Fibroblast of lung (primary cell): ENCODE results near the gene RGS17. TPM values are rescaled to one million over a fixed set of nuclear protein-coding genes. Genes with fewer than 3 reads are reported as not detected.

Experiments
- DNase-seq, 2 donors: peaks; one replicate each; pipeline versions ENCODE4 v3.0.0 to v3.0.0-alpha.2; 2010; ENCODE audit warnings: low read depth in 2 of 2
- H2AFZ ChIP-seq: 2 replicates; pipeline ENCODE4 v1.5.1; 2012; ENCODE audit warnings: low read length, control low read depth, inconsistent platforms
- H3K27ac ChIP-seq: 2 replicates; pipeline ENCODE4 v1.5.1; 2011; ENCODE audit warnings: low read length, control low read depth; ENCODE audit not compliant: insufficient read depth
- H3K27me3 ChIP-seq: 2 replicates; pipeline ENCODE4 v1.5.1; 2011; ENCODE audit warnings: mild to moderate bottlenecking, low read length; ENCODE audit not compliant: control insufficient read depth, insufficient read depth
- H3K36me3 ChIP-seq: 2 replicates; pipeline ENCODE4 v1.5.1; 2011; ENCODE audit warnings: low read length; ENCODE audit not compliant: control insufficient read depth, insufficient read depth
- H3K4me1 ChIP-seq: 2 replicates; pipeline ENCODE4 v1.5.1; 2011; ENCODE audit warnings: low read length; ENCODE audit not compliant: control insufficient read depth, insufficient read depth; ENCODE audit errors: extremely low read depth
- H3K4me2 ChIP-seq: 2 replicates; pipeline ENCODE4 v1.5.1; 2011; ENCODE audit warnings: low read length, control low read depth; ENCODE audit not compliant: insufficient read depth; ENCODE audit errors: extremely low read depth
- H3K4me3 ChIP-seq, 4 experiments: fragments of 200-600 bp in 1 of 4; sonication (generic) in 1 of 4; replicated peaks in 1 of 4; 2 replicates each; pipeline ENCODE4 v1.5.1; 2011 to 2016; ENCODE audit warnings: low read length in 4 of 4, low read depth in 3 of 4, mild to moderate bottlenecking in 3 of 4, control low read depth in 2 of 4, inconsistent platforms in 1 of 4, mixed read lengths in 1 of 4; ENCODE audit not compliant: insufficient read depth in 1 of 4; ENCODE audit errors: control extremely low read depth in 1 of 4
- H3K79me2 ChIP-seq: 2 replicates; pipeline ENCODE4 v1.5.1; 2012; ENCODE audit warnings: mild to moderate bottlenecking, low read length, inconsistent platforms; ENCODE audit not compliant: control insufficient read depth, insufficient read depth
- H3K9ac ChIP-seq: 2 replicates; pipeline ENCODE4 v1.5.1; 2011; ENCODE audit warnings: mild to moderate bottlenecking, low read length, control low read depth; ENCODE audit not compliant: insufficient read depth
- H3K9me3 ChIP-seq: 2 replicates; pipeline ENCODE4 v1.5.1; 2012; ENCODE audit warnings: low read depth, low read length; ENCODE audit not compliant: control insufficient read depth, insufficient read depth
- H4K20me1 ChIP-seq: 2 replicates; pipeline ENCODE4 v1.5.1; 2011; ENCODE audit warnings: low read length; ENCODE audit not compliant: control insufficient read depth, insufficient read depth; ENCODE audit errors: extremely low read depth
- EZH2 ChIP-seq: IDR thresholded peaks from 2 replicates; pipeline ENCODE4 v1.5.1; 2012; ENCODE audit warnings: low read length, control low read depth, mild to moderate bottlenecking; ENCODE audit errors: missing control alignments
- polyA plus RNA-seq, 2 donors: library from polyadenylated mRNA; depleted of rRNA in 1 of 2; stranded (reverse) in 1 of 2; unstranded in 1 of 2; fragments of >200 nt; gene quantifications; 2 replicates each; pipeline ENCODE4 v1.2.1, GENCODE V29; 2011 to 2012; ENCODE audit warnings: missing spikeins in 1 of 2
- total RNA-seq: library from RNA; depleted of rRNA; stranded (reverse); fragments of >200 nt; gene quantifications from 2 replicates; pipeline ENCODE4 v1.2.1, GENCODE V29; 2014
- TF ChIP-seq, protein P1 (sequence below), 2 donors: IDR thresholded peaks in 1 of 2; conservative IDR thresholded peaks in 1 of 2; 1 replicate in 1 of 2; 2 replicates in 1 of 2; pipeline ENCODE4 v1.5.1; 2011 to 2012; ENCODE audit warnings: low read length in 2 of 2, control low read depth in 1 of 2, inconsistent platforms in 1 of 2, low read depth in 1 of 2, mild to moderate bottlenecking in 1 of 2

The RGS17 gene
- total and polyA plus RNA-seq, 2 donors (not counting 1 experiment from before 2014, with no cell fraction given): 2.1 to 10.2 TPM

DNA sequence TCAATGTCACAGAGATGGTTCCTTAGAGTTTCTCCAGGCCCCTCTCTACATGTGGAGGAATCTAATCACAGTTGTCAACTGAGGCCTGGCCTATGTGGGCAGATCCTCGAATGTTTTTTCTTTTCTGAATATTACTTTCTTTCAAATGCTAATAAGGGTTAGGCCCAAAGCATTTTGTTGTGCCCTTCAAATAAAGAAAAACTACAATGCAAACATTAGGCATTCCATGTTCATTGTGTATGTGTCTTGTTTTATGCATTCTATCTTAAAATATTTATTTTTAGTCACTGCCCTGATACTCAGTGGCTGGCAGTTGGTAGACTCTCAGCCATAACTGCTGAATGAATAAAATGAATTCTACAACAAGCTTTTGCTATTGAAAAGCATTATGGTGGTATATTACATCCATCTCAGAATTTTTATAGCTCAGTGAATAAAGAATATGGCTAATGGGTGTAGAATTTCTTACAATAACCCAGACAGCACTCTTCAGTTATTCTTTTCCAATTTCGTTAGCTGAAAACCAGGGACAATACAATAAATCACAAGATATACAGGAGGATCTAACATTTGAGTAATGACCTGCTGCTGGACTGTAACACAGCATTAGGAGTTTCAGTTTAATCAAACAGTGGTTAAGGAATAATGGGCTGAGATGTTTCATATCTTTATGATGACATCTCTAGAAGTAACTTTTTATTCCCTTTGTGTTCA is 28.3 kb downstream of the RGS17 start:
- H3K4me3 ChIP-seq: no peak overlapping the region
- no peak for TF ChIP-seq EZH2
- TF ChIP-seq, protein P1, sequence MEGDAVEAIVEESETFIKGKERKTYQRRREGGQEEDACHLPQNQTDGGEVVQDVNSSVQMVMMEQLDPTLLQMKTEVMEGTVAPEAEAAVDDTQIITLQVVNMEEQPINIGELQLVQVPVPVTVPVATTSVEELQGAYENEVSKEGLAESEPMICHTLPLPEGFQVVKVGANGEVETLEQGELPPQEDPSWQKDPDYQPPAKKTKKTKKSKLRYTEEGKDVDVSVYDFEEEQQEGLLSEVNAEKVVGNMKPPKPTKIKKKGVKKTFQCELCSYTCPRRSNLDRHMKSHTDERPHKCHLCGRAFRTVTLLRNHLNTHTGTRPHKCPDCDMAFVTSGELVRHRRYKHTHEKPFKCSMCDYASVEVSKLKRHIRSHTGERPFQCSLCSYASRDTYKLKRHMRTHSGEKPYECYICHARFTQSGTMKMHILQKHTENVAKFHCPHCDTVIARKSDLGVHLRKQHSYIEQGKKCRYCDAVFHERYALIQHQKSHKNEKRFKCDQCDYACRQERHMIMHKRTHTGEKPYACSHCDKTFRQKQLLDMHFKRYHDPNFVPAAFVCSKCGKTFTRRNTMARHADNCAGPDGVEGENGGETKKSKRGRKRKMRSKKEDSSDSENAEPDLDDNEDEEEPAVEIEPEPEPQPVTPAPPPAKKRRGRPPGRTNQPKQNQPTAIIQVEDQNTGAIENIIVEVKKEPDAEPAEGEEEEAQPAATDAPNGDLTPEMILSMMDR (conservative IDR thresholded peaks at IDR 0.05 in 1 of 2, IDR thresholded peaks at IDR 0.05 in 1 of 2; ENCODE audit: low read depth in 1 of 2, low read length in 2 of 2): no peak
- no peaks in the 10 kb centered on the region for H3K4me1 ChIP-seq
- no peak overlapping the region for H2AFZ ChIP-seq
- no peaks in the 10 kb centered on the region for H3K27me3 ChIP-seq
- H3K9ac ChIP-seq: no peak overlapping the region
- no peak overlapping the region for H3K27ac ChIP-seq
- no peaks in the 10 kb centered on the region for H3K9me3 ChIP-seq
- peaks cover 4% of the 10 kb centered on the region for H3K79me2 ChIP-seq
- no peaks in the 10 kb centered on the region for H4K20me1 ChIP-seq
- DNase-seq: no peak
- H3K36me3 ChIP-seq: no peaks in the 10 kb centered on the region
- no peak overlapping the region for H3K4me2 ChIP-seq

DNA sequence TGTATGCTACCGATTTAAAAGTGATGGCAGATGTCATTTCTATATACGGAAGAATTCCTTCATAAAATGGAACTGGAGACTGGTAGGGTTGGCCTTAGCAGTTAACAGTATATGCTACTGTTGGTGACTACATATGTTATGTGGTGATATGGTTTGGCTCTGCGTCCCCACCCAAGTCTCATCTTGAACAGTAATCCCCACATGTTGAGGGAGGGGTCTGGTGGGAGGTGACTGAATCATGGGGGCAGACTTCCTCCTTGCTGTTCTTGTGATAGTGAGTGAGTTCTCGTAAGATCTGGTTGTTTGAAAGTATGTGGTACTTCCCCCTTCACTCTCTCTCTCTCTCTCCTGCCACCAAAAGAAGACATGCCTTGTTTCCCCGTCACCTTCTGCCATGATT is 29.6 kb downstream of the RGS17 start:
- no peaks in the 10 kb centered on the region for H3K36me3 ChIP-seq
- H3K4me2 ChIP-seq: no peak overlapping the region
- peaks cover 4% of the 10 kb centered on the region for H3K79me2 ChIP-seq
- TF ChIP-seq, protein P1 (conservative IDR thresholded peaks at IDR 0.05 in 1 of 2, IDR thresholded peaks at IDR 0.05 in 1 of 2; ENCODE audit: low read depth in 1 of 2, low read length in 2 of 2): no peak
- TF ChIP-seq EZH2: no peak
- DNase-seq: no peak
- no peak overlapping the region for H3K27ac ChIP-seq
- no peaks in the 10 kb centered on the region for H3K27me3 ChIP-seq
- no peaks in the 10 kb centered on the region for H4K20me1 ChIP-seq
- H3K4me3 ChIP-seq: no peak overlapping the region
- H3K9ac ChIP-seq: no peak overlapping the region
- no peaks in the 10 kb centered on the region for H3K4me1 ChIP-seq
- H3K9me3 ChIP-seq: no peaks in the 10 kb centered on the region
- no peak overlapping the region for H2AFZ ChIP-seq

DNA sequence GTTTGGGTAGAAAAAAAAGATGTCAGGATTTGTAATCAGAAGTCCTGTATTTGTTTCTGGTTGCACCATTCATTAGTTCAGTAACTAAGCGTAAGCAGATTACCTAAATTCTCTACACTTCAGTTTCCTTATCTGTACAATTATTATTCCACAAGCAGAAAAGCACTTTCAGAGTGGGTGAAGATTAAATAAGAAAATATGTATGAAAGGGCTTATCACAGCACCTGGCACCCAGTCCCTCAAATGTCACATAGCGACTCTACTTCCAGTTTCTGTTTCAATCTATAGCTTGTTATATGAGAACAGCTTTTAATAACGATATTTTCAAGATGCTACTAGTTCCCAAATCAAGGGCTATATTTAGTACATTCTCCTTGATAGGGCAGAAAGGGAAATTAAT is 31.4 kb downstream of the RGS17 start:
- H3K9me3 ChIP-seq: no peaks in the 10 kb centered on the region
- no peaks in the 10 kb centered on the region for H4K20me1 ChIP-seq
- no peak for DNase-seq
- no peaks in the 10 kb centered on the region for H3K79me2 ChIP-seq
- TF ChIP-seq, protein P1 (conservative IDR thresholded peaks at IDR 0.05 in 1 of 2, IDR thresholded peaks at IDR 0.05 in 1 of 2; ENCODE audit: low read depth in 1 of 2, low read length in 2 of 2): no peak
- no peak for TF ChIP-seq EZH2
- no peak overlapping the region for H3K4me2 ChIP-seq
- H3K4me3 ChIP-seq: no peak overlapping the region
- H3K36me3 ChIP-seq: no peaks in the 10 kb centered on the region
- no peak overlapping the region for H3K9ac ChIP-seq
- no peak overlapping the region for H2AFZ ChIP-seq
- no peaks in the 10 kb centered on the region for H3K27me3 ChIP-seq
- H3K4me1 ChIP-seq: no peaks in the 10 kb centered on the region
- H3K27ac ChIP-seq: no peak overlapping the region
